Activated T-cell treated with anti-CD3 and anti-CD28 coated beads, Interleukin-2, amount 50 U/mL, for 1 hour (primary cell): ENCODE measurements around the gene DEFB110.

ENCODE experiments used
- DNase-seq: peaks from one replicate; pipeline ENCODE4 v3.0.0-alpha.2; 2020

DEFB110 gene

GRCh38 chr6:50021894-50022293, at the start of gene DEFB110:
Gene DEFB110 (minus strand): TSS chr6:50021994. CDS start chr6:50021935, 59 bp downstream.
- DNase-seq, result no peak

DNA sequence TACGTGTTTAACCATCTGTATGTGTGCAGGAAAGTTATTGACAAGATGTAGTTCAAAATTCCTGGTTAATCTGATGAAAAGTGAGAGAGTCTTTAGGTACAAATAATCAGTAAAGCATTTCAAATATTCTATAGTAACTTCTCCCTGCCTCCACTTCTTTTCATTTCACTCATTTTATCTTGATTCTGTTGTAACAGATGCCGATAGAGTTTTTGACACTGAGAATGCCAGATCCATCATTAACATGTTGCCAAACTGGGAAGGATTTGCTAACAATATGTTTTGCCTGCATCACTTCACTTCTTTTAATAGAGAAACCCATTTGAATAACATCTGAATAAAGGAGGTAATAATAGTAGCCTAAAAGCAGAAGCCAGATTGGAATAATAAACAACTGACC, 48.3 kb upstream of the DEFB110 start:
- no peak for DNase-seq

GRCh38 chr6:50062051-50062450, 40.3 kb upstream of the DEFB110 start:
- no peak for DNase-seq

GRCh38 chr6:50056242-50056641, 34.4 kb upstream of the DEFB110 start:
- no peak for DNase-seq

DNA sequence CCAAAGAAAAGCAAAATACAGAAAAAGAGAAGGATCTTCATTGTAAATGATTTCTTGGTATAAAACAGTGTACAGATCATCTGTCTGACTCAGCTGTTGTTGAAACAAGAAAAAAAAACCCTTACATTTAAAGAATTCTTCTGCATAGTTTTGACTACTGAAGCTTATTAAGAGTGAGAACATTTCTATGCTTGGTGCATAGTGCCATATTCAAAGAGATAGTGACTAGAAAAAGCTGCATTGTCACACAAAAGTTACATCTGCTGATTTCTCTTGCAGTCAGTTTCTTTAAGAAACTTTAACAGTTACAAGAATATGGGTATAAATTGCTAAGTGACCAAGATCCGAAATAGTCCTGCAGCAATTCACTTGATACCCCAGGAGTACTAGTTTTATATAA, 28.0 kb upstream of the DEFB110 start, which contains the start of gene DEFB112:
Gene DEFB112 (minus strand): TSS at position 101 of the 400 bp plus-strand sequence. CDS start 60 bp downstream, at position 41.
- no peak for DNase-seq

- no peak for DNase-seq
Observed at GRCh38 chr6:50047026-50047425, 25.2 kb upstream of the DEFB110 start.

- DNase-seq, result no peak
Observed at GRCh38 chr6:50030777-50031562, 9.2 kb upstream of the DEFB110 start.

- DNase-seq, result no peak
Observed at GRCh38 chr6:50030350-50030749, 8.6 kb upstream of the DEFB110 start.

GRCh38 chr6:50025258-50025657, 3.5 kb upstream of the DEFB110 start:
- DNase-seq, result no peak

DNA sequence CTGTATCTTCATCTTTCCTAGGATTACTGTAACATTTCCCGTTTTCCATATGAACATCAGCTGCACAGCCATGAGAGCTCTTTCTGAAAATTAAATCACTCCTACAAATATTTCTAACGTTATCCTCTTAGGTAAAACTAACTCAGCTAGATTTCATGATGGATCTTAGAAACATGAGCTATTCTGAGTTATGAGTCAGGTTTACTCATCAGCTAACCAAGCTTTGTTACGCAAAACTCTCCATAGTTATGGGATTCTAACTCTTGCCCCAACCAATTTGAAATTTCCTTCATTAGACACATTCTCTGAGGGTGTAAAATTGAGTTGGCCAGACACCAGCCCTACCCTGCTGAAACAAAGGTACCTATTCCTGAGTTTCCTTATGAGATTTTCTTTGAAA, 14.0 kb downstream of the DEFB110 start:
- DNase-seq, result no peak

- no peak for DNase-seq
Observed at GRCh38 chr6:50003139-50003538, 18.7 kb downstream of the DEFB110 start.

DNA sequence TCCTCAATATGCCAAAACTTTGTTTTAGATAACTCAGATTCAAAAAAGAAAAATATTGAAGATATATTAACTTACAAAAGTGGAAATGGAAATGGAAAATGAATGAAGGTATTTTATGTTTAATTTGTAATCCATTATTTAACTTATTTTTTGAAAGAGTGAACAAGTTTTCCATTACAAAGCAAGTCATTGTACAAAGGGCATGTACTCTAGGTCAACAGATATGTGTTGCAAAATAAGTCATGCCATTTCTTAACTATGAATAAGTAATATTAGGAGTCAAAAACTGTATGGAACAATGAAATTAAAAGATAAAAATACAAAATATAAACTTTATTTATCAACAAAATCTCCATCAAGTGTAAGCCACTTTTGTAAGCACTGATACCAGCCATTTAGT, 26.5 kb downstream of the DEFB110 start:
- DNase-seq, result no peak

DNA sequence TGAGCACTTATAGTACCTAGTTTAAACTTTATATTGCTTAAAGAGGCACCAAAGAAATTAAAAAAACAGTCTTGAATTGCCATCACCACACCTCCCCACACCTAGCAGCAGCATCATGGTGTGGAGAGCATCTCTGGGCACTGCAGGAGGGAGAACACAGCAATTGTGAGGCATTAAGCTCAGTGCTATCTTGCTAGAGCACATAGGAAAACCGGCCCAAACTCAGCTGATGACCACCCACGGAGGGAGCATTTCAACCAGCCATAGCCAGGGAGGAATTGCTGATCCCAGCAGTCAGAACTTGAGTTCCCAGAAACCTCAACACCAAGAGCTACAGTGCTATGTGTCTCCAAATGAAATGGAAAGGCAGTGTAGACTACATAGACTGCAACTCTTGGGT, 32.9 kb downstream of the DEFB110 start:
- no peak for DNase-seq

GRCh38 chr6:49987749-49988148, 34.0 kb downstream of the DEFB110 start:
- DNase-seq, result no peak

DNA sequence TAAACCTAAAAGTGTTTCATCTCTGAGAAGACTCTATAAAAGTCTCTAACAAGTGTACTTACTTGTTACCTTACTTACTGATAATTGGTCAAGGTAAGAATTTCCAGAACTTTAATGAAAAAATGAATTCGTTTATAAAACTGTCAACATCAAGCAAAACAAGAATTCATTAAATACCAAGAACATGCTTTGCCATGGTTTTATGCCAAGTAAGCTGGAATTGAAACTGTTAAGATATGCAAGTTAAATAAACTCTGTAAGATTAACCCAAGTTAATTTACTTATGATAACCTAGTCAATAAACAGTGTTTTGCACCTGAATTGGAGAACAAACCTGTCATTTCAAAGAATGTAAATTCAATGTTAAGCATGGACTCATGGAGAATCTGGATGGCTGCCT, 35.2 kb downstream of the DEFB110 start:
- DNase-seq, result no peak

DNA sequence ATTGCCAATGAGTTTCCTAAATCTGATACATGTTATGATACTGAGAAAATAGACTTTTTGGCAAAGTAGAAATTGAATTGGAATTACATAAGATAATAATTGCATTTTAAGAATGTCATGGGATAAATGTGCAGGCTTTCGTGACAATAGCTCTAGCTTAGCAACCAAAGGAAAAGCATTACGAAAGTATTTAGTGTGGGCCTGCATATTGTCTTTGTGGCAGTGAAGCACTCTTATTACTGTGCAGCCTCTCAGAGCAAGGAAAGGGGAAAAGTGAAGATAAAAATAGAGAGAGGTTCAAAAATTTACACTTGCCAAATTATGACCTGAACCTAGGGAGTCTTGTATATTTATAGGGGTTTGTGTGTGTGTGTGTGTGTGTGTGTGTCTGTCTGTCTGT, 39.7 kb downstream of the DEFB110 start:
- DNase-seq, result no peak

- DNase-seq, result no peak
Observed at GRCh38 chr6:49980898-49981297, 40.9 kb downstream of the DEFB110 start.

DNA sequence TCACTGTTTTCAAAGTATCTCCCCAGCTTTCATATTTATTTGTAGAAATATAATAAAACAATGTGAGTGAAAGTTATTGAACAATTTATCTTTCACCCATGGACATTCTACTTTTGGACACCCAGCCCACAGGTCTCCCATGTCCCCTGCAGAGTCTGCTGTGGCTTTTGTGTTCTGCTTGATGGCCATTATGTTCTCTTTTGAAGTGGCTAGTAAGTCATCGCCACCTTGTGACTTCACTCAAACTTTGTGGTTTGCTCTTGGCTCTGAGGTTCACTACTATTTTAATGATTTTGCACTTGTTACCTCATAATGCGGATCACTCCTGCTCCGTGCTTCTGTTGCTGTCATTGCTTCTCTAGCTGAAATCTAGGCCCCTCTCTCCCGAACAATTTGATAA, 42.2 kb downstream of the DEFB110 start:
- DNase-seq, result no peak

GRCh38 chr6:49978332-49979226, 43.2 kb downstream of the DEFB110 start:
- DNase-seq, result no peak

GRCh38 chr6:49969605-49970004, 52.2 kb downstream of the DEFB110 start, which contains the start of gene DEFB113:
Gene DEFB113 (minus strand): TSS chr6:49969625. CDS start chr6:49969625, 0 bp downstream.
- DNase-seq, result no peak
